ENCODE measurements around the gene HES7.
"Not testable (repeated sequence)": the region's sequence is repeated elsewhere in the genome, so short reads cannot be mapped to it uniquely, and the experiment has no call there.

HES7 gene

DNA sequence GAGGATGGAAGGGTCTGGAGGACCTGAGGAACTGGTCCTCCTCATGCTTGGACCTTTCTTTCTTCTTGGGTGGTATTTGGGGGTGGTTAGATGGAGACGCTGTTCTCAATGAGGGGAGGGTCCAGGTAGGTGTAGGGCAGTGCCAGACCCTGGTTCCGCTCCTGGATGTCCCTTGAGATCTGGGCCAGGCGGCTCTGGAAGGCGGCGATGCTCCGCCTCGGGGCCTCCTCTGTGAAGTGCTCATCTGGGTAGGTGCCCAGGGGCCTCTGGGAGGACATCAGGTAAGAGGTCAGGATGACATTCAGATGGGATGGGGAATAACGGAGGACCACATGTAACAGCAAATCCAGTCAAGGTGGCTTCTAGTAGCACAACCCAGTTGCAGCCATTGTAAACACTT lies 27.4 kb downstream of the HES7 start:
- no peak for DNase-seq

DNA sequence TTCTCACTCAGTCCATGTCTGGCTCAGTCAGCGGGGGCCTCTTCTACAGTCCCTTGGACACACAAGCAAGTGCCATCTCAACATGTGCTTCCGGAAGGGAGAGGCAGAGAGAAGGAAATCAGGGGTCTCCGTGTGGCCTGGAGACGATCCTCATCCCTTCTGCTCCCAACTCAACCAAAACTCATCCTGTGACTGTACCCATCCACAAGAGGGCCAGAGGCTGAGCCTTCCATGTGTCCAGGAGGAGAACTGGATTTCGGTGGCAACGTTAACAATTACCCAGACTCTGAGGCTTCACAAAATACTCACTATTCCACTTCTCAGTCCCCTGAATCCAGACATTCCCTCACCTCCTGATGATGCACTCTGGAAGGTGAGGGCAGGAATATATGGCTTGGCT lies 28.5 kb downstream of the HES7 start:
- DNase-seq = no peak

DNA sequence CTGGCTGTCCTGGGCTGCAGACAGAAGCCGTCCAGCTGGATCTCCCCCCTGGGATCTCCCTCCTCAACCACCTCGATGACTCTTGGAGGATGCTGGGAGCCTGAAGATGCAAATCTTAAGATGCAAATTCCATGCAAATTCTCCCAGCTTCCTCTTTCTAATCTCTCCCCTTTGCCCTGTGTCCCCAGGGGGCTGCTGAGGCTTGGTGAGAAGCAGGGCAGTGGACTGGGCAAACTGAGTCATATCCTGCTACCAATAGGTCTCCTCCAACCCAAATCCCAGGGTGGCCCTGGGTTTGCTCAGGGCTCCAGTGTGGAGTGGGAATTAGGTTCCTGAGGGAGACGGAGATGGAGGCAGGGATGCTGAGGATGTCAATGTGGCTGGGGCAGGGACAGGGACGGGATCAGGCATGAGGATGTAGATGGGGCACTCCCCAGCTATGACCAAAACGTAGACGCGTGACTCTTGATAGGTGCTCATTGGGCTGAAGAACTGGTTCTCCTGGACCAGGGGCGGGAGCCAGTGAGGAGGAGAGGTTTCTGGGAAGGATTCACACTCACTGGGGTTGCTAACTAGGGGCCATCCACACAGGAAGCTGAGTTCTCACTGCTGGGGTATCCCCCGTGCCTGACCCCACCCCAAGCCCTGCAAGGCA lies 32.7 kb downstream of the HES7 start:
- peak; percentile 7 for DNase-seq

DNA sequence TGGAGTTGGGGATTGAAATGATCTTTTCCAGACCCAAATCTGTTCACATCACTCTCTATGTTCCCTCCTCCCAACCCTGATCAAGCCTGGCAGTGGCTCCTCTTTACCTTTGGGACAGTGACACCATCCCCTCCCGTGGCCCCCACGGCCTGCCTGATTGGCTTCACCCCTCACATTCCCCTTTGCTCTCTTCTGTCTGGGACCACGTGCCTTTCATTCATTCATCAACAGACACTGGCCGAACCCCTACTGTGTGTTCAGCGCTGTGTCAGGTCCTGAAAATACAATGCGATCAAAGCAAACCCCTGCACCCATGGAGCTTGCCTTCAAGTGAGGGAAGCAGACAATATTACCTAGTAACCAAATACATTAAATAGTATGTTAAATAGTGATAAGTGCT lies 34.2 kb downstream of the HES7 start:
- no peak for DNase-seq

DNA sequence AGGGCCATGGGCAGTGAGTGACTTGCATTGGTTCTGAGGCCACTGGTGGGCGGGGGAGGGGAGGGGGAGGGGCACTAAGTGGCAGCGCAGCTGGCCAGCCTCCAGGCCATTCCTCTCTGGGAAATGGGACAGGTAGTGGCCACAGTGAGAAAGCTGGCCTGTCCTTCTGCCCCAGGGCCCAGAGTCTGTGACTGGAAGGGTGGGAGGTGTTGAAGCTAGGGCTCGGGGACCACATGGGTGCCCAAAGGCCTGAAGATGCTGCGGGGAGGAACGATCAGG lies 36.0 kb downstream of the HES7 start:
- DNase-seq = no peak

DNA sequence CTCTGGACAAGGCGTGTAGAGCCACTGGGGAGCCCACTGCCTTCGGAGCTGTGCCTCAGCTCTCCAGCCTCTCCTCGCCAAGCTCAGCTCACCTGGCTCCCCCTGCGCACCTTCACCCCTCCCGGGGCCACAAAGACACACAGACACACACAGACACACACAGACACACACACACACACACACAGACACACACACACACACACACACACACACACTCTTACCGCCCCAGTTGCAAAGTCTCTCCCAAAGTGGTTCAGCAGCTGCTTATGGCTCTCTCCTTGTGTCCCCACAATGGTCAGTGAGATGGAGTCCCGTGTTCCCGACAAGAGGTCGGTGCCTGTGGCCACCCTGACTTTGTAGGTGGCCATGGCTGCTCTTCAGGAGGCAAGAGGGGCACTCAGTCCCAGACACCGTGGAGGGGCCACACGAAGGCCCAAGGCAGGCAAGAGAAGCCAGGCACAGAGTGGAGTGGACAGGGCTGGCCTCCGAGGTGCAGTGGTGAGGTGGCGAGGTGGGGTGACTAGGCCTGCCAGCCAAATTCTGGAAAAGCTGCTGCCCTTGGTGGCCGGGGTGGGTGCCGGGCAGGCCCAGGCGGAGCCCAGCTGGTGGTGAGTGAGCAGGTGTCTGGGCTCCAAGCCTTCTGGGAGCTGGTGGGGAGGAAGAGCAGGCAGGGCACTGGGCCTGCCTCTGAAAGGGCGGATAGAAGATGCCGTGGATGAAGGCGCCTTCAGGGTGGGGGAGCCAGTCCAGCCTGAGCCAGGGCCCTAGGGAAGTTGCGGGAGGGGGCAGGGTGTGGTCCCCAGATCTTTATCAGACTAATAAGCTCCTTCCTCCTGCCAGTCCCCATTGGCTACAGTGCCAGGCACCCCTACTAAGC lies 36.6 kb downstream of the HES7 start, which contains the start of gene ALOX12B:
Gene ALOX12B, minus strand, starts transcription at position 642 of the 877 bp plus-strand sequence. Its CDS starts 274 bp downstream, at position 368.
- no peak for DNase-seq

DNA sequence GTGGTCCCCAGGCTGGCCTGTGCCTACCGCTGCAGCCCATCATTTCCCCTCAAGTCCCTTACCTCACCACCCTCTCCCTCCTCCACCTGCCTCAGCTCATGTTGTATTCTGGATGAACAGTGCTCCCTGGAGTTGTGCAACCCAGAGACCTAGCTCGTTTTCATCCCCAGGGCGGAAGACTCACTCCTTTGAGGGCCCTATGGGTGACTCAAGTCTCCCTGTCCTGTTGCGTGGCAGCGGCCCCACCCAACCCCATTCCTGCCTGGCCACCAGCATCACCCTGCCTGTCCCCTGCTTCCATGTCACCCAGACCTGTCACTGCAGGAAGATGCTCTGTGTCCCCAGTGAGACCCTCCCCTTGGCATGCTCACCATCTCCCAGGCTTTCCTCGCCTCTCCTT lies 39.7 kb downstream of the HES7 start:
- no peak for DNase-seq

DNA sequence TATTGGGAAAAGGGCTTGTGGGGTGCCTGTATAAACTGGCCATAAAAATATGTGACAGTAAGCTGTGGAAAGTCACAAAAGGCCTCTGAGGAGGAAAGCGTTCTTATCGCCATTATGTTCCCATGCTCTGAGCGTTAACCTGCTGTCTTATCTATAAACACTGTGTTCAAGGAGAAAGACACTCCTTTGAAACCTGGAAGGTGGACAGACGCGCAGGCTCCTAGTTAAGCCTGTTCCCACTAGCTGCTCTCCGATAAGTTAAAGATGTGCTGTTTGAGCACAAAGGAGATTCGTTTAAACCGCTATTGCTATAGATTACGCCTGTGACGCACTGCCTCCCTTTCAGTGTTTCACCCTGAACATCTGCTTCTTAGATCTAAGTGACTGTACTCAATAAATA lies 41.6 kb downstream of the HES7 start:
- no peak for DNase-seq

DNA sequence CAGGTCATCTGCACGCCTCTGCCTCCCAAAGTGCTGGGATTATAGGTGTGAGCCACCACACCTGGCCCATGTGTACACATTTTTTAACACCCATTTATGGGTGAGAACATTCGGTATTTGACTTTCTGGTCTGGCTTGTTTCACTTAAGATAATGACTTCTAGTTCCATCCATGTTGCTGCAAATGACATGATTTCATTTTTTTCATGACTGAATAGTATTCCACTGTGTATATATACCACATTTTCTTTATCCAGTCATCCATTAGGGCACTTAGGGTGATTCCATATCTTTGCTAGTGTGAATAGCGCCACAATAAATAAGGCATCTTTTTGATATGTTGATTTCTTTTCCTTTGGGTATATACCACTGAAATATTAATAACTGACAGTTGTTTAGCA lies 42.0 kb downstream of the HES7 start:
- DNase-seq = no peak

DNA sequence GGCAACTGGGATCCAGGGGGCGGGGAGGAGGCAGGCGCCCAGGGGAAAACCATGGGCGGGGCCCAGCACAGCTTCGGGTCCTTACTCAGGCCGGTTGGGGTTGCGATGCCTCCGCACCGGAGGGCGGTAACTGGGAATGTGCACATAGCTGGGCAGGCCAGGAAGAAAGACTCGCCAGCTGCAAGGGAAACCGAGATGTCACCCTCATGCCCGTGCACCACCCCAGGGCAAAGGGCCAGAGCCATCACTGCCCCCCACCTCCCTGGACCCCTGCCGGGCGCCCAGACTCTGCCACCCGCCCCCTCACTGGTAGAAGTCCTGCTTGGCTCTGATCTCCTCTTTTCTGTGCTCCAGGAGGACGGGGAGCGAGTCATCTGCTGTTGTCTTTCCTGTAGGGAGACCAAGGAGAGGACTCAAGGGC lies 43.1 kb downstream of the HES7 start:
- no peak for DNase-seq

DNA sequence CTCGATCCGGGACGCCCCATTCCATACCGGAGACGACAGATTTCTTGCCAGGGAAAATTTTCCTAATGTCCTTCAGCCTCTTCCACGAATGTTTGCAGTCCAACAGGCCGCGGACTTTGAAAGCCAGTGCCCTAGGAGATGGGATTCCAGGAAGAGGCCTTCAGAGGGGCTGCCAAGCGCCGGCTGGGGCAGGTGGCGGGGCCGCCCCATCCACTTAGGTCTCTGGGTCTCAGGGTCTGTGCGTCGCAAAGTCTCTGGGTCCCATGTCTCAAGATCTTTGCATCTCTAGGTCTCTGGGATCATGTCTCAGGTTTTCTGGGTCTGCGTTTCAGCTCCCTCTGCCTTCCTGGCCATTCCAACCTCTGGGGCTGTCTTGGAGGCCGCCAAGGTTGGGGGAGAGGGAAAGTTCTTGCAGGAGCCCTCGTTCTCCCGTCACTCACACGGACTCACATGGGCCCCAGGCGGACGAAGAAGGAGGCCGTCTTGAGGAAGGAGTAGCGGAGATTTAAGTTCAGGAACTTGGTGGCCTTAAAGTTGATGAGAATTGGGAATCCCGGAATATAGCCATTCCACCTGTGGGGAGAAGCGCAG lies 43.6 kb downstream of the HES7 start:
- DNase-seq = no peak

DNA sequence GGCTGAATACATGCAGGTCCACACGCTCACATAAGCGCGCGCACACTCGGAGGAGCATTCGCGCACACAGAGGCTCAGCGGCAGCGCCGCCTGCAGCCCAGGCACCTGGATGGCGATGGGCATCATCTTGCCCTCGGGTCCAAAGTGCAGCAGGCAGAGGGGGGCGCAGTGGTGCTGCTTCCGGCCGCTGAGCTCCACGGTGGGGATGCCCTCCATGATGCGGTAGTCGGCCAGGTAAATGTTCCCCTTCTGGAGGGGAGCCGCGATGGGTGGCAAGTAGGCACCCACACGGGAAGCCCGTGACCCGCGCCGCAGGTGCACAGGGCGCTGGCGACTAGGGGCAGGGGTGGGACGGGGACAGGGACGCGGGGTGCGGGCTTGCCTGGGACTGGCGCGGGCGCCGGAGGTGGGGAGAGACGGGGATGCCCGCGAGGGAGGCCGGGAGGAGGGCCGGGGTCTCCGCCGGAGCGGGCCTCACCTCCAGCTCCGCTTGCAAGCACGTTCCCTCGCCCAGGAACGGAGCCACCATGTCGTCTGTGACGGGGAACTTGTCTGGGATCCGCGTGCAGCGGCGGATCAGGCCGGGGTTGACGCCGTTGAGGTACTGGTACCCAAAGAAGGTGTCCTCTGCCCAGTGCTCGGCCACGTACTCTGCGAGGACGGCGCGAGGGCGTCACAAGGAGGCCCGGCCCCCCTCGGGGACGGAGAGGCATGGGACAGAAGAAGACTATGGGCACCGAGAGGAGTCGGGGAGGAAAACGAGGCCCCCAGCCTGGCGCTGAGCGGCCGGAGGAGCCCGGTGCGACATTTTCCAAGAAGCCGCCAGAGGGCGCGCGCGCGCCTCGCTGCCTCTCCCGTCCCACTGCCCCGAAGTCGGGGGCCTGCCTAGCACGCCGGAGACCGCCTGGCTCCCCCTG lies 44.4 kb downstream of the HES7 start:
- DNase-seq = peak; percentile 42

DNA sequence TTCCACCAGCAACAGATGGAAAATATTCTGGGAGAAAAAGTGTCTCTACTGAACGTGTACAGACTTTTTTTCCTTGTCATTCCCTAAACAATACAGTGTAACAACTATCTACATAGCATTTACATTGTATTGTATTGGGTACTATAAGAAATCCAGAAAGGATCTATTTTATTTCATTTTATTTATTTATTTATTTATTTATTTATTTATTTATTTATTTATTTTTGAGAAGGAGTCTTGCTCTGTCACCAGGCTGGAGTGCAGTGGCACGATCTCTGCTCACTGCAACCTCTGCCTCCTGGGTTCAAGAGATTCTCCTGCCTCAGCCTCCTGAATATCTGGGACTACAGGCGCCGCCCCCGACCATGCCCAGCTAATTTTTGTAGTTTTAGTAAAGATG lies 46.0 kb downstream of the HES7 start:
- DNase-seq = not testable (repeated sequence)

DNA sequence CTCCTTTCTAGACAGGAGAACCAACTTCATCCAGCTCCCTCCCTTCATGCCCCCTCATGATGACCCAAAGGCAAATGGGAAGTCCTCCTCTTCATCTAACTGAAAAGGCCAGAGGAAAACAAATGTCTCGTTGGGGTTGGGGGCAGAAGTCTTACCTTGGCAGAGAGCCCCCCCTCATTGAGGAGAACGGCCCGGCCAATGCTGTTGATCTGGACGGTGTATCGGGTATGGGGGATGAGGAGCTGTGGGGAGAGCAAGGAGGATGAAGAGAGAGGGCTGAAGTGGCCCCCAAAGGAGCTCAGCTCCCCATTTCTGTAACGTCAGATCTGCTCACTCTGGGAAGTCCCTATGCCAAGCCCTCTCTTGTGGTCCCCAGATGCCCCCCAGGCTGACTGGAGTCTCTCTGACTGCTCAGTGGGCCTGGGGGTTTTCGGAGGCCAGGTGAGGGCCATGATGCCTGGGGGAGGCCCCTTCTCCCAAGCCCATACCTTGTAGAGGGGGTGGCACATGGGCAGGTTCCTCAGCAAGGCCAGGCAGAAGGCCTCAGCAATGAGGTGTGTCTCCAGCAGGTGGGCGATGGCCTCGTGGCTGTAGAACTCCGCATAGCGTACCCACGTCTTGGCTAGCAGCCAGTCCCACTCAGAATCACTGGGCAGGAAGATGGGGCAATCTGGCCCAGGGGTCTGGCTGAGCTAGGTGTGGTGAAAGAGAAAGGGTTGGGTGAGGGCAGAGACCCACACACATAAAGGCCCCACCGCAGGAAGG lies 47.2 kb downstream of the HES7 start:
- no peak for DNase-seq

DNA sequence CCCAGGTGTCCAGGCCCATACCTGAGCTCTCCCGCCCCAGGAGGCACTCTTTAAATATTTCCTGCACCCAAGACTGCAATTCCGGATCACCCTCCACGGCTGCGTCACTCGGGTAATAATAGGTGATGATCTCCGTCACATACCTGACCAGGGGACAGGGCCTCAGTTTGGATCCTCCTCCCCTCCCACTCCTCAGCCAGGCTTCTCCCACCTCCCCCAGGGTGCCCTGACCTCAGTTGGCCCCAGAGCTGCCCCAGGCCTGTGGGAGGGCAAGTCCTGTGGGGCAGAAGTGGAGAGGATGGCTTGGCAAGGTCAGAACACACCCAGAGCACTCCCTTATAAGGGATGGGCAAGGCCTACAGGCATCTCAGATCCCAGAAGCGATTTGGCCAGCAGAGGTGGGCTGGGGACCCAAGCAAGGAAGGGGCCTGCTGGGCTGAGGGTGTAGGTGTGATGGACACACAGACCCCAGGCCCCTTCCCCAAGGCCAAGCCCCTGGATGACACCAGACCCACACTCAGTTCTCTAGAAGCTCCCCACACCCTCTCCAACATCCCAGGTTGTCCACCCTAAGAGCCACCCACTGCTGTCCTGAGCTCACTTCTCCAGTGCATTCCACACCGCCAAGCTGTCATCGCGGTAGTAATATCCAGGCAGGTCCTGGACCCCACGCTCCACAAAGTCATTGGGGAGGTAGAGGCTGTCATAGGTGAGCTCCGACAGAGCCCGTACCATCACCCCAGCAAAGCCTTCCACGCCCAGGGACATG lies 48.1 kb downstream of the HES7 start:
- no peak for DNase-seq

DNA sequence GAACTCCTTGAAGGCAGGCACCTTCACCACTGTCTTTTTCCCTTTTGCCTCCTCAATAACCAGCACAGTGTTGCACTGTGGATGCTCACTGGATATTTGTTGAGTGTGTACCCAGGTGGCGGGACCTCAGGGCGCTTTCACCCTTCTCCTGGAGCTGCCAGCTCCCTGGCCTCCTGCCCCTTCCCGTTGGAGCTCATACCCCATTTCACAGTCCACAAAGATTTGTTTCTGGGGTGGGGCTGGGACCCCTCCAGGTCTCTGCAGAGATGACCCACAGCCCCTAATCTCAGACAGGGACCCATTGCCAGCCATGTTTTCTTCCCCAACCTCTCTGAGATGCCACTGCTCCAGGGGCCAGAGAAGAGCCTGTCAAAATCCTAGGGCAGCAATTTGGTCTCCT lies 48.8 kb downstream of the HES7 start:
- DNase-seq = no peak

DNA sequence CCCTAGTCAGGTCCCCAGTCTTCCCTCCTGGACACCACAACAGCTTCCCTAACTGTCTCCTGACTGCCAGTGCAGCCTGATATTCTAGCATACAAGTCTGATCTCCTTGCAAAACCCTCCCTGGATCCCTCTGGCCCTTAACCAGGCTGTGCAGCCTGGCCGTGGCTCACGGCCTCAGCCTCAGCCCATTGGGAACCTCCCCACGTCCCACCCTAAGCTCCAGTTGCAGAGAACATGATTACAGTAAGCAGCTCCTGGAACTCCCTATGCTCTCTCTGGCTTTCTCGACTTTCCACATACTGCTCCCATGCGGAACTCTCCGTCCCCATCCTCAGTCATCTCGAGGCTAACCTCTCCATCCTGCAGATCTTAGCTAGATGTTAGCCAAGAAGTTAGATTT lies 49.4 kb downstream of the HES7 start:
- no peak for DNase-seq

DNA sequence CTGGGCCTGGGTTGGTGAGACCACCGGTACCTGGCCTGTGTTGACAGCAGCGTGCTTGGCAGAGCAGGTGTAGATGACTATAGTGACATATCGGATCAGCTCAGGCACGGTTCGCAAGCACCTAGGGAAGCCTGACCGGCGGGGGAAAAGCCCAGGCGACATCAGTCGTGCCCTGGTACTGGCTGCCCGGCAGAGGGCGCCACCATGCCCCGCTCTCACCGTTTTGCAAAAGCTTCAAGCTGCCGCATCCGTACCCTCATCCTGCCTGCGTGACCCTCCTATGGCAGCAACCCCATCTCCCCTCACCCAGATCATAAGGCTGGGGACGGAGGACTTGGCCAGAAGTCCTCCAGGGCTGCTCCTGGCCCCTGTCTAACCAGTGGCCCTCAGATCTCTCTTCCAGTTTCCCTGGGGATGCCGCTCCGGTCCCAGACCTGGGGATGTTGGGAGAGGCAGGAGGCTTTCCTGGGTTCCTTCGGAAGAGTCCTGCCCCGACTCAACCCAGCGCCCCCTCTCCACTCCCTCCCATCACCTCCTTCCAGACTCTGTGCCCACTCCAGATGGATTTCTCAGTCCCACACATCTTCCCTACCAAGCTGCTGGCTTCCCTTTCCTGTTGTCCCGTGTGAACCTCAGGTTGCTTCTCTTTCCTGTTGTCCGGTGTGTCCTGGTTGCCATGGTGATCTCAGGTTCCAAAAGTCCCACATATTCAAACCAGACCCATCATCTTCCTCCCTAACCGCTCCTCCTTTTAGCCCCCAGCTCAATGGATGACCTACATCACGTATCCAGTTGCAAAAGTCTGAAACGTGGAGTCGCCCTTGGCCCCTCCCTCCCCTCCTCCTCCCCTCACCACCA lies 50.0 kb downstream of the HES7 start:
- DNase-seq = peak; percentile 44

DNA sequence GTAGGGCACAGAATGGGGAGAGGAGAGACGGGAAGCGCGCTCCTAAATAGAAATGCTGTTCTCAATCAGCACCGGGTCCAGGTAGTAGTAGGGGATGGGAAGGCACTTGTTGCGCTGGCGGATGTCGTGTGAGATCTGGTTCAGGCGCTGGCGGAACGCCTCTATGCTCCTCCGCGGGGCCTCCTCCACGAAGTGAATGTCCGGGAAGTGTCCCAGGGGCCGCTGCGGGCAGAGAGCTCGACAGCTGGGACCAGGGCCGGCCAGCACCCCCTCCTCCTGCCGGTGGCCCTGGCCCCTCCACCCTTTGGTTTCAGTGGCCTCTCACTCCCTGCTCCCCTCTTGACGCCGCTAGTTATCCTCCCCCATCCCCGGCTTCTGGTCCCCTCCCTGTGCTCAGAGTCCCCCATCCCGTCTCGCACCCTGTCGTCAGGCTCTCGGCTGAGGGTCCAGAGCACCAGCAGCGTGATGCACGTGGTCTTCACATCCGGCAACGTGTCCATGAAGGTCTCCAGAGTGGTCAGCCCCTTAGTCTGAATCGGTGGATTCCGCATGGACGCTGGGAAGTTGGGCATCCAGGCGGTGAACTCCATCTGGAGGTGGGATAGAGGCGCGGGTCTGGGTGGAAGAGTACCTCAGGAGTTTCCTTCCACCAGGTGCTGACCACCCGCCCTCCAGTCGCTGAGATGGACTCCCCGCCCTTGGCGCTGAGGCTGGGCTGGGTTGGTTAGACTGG lies 51.0 kb downstream of the HES7 start:
- no peak for DNase-seq

DNA sequence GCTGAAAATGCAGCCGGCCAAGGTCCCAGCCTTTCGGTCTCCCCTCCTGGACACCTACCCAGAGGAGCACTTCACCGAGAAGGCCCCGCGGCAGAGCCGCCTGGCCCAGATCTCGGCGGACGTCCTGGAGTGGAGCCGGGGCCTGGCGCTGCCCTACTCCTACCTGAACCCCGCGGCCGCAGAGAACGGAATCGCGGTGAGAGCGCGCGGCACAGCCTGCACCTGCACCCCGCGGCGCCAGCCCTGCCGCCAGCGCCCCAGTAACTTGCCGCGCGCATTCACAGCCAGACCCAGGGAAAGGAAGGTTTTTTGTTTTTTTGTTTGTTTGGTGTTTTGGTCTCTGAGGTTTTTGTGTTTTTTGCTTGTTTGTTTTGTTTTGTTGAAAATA lies 51.6 kb downstream of the HES7 start:
- no peak for DNase-seq
